Measurements from ENCODE around the gene STEAP2. TPM values are rescaled to one million over a fixed set of nuclear protein-coding genes. Genes with fewer than 3 reads are reported as not detected.

The STEAP2 gene
- total RNA-seq, 1 donor from 2014 or later, result 2.3 TPM

DNA sequence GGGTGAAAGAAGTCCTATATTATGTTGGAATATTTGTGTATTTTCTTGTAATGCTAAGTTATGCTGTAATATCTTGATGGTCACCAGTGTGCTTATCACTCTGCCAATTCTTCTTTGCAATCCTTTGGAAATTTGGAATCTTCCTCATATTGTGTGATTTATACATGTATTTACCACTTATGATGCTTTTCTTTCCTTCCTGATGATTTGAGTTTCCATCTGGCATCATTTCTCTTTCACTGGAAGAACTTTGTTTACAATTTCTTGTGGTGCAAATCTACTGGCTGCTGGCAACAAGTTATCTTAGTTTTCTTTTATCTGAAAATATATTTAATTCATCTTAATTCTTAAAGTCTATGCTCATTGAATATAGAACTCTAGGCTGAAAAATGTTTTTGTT, 62.6 kb downstream of the STEAP2 start:
- no peak for DNase-seq

DNA sequence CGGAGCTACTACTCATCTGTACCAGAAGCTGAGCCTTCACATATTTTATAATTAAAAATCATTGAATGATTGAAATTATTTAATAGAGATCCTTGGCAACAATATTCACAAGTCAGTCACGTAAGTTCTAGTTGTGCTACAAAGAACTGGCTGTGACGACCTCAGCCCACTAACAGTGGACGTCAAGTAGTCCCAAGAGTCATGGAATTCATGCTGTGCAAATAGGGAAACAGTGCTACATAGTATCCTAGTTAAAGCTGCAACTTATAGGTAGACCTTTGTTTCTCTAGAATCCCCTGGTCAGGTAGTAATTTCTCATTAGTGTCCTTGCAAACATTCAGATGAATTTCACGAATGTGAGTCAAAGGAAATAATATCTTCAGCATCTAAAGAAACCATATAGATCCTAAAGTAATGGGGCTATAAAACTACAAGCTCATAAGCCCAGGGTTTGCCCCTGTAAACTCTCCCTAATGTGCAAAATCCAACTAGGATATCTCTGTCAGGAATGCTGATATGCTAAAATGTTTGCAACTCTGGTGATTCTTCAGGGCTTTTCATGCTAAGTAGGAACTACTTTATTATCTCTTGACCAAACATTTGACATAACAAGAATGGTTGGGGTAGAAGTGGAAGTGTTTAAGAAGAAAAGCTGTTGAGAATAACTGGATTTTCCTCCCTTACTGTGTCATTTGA, 64.6 kb downstream of the STEAP2 start:
- DNase-seq, result no peak

Small RNA genes within 50 kb of the gene (small RNA-seq; reads per million reads assigned to genes)
- gene RF00019, result not detected

Other genes with a start within 250 kb of the STEAP2 start
- 0.16 TPM for gene STEAP1, start 57.3 kb upstream of the STEAP2 start, total RNA-seq
- gene CFAP69, start 33.4 kb downstream of the STEAP2 start, total RNA-seq, result 6.2 TPM
- not detected for gene FAM237B, start 109.6 kb downstream of the STEAP2 start, total RNA-seq
- 27.5 TPM for gene GTPBP10, start 135.0 kb downstream of the STEAP2 start, total RNA-seq
- gene CLDN12, start 191.7 kb downstream of the STEAP2 start, total RNA-seq, result 60.8 TPM